ENCODE data around the gene CRTC1. TPM values are rescaled to one million over a fixed set of nuclear protein-coding genes. Genes with fewer than 3 reads are reported as not detected.
"Not testable (repeated sequence)": the region's sequence is repeated elsewhere in the genome, so short reads cannot be mapped to it uniquely, and the experiment has no call there.

CRTC1 gene
- total RNA-seq, 4 donors from 2014 or later: 4.1 to 6.3 (median 4.7) TPM

DNA sequence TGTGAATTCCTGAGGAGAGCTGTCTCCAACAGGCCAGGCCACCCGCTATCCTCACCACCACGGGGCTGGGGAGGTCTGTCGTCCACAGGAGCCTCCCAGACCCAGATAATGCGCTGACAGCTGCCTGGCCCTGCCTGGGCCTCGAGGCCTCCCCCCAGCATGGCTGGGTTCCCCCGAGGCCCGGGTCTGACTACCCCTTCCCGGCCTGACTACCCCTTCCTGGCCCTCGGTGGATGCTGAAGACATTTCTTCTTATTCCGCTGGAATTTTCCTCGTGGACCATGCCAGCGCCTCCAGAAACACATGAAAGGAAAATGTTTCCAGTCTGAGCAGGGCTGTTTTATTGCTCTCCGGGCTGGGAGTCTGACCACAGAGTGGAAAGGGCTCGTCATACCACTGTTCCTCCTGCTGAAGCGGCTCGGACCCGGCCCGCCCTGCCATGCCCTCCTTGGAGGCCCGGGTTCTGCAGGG is 124.4 kb downstream of the CRTC1 start:
- TF ChIP-seq EP300 (IDR thresholded peaks at IDR 0.05) (no peak), POLR2AphosphoS5 (IDR thresholded peaks at IDR 0.05) (no peak), POLR2A (IDR thresholded peaks at IDR 0.05) (no peak)
- TF ChIP-seq, protein P1, sequence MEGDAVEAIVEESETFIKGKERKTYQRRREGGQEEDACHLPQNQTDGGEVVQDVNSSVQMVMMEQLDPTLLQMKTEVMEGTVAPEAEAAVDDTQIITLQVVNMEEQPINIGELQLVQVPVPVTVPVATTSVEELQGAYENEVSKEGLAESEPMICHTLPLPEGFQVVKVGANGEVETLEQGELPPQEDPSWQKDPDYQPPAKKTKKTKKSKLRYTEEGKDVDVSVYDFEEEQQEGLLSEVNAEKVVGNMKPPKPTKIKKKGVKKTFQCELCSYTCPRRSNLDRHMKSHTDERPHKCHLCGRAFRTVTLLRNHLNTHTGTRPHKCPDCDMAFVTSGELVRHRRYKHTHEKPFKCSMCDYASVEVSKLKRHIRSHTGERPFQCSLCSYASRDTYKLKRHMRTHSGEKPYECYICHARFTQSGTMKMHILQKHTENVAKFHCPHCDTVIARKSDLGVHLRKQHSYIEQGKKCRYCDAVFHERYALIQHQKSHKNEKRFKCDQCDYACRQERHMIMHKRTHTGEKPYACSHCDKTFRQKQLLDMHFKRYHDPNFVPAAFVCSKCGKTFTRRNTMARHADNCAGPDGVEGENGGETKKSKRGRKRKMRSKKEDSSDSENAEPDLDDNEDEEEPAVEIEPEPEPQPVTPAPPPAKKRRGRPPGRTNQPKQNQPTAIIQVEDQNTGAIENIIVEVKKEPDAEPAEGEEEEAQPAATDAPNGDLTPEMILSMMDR (IDR thresholded peaks at IDR 0.05): no peak
- DNase-seq (ENCODE audit: low spot score in 2 of 2): peak in 1 of 2 donors; percentile 74
- Histone ChIP-seq H3K27ac (peak overlapping the region; percentile 41), H3K36me3 (no peaks in the 10 kb centered on the region), H3K4me3 (no peak overlapping the region), H3K27me3 (peaks cover 3% of the 10 kb centered on the region), H3K4me1 (peaks cover 20% of the 10 kb centered on the region), H3K9me3 (no peaks in the 10 kb centered on the region)
- WGBS: 76% methylated on average over 14 of the region's 19 CpGs

DNA sequence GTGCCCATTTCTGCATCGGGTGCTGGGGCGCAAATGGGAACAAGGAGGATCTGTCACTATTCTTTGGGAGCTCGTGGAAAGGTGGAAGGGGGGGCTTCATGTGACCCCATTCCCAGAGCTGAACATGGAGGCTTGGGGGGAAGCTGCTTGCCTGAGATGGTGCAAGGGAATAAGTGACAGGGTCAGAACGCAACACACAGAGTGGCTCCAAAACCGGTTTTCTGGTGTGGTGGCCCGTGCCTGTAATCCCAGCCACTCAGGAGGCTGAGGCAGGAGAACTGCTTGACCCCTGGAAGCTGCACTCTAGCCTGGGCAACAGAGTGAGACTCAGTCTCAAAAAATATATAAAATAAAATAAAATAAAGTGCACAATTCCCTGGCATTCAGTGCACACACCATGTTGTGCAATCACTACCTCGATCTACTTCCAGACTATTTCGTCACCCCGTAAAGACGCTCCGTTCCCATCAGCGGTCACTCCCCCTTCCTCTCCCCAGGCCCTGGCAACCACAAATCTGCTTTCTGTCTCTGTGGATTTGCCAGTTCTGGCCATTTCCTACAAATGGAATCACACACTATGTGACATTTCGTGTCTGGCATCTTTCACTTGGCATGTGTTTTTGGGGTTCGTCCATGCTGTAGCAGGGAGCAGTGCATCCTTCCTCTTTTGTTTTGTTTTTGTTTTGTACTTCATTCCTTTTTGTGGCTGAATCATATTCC is 125.8 kb downstream of the CRTC1 start:
- DNase-seq (ENCODE audit: low spot score in 2 of 2): peak in 1 of 2 donors; percentile 88
- H3K4me3 ChIP-seq: no peak overlapping the region
- WGBS: 29% methylated on average over 14 of the region's 14 CpGs
- TF ChIP-seq EP300 (IDR thresholded peaks at IDR 0.05) (no peak), POLR2AphosphoS5 (IDR thresholded peaks at IDR 0.05) (peak in 2 of 3 donors; percentile 69 to 97)
- peak overlapping the region; percentile 44 for H3K27ac ChIP-seq
- H3K4me1 ChIP-seq: peaks cover 20% of the 10 kb centered on the region
- no peaks in the 10 kb centered on the region for H3K27me3 ChIP-seq
- H3K36me3 ChIP-seq: no peaks in the 10 kb centered on the region
- no peaks in the 10 kb centered on the region for H3K9me3 ChIP-seq

DNA sequence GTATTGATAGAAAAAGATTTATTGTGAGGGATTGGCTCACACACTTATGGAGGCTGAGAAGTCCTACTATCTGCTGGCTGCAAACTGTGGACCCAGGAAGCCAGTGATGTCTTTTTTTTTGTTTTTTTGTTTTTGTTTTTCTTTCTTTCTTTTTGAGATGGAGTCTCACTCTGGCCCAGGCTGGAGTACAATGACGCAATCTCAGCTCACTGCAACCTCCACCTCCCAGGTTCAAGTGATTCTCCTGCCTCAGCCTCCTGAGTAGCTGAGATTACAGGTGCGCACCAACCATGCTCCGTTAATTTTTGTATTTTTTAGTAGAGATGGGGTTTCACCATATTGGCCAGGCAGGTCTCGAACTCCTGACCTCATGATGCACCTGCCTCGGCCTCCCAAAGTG is 128.2 kb downstream of the CRTC1 start:
- 95% methylated on average over 5 of the region's 5 CpGs for WGBS

DNA sequence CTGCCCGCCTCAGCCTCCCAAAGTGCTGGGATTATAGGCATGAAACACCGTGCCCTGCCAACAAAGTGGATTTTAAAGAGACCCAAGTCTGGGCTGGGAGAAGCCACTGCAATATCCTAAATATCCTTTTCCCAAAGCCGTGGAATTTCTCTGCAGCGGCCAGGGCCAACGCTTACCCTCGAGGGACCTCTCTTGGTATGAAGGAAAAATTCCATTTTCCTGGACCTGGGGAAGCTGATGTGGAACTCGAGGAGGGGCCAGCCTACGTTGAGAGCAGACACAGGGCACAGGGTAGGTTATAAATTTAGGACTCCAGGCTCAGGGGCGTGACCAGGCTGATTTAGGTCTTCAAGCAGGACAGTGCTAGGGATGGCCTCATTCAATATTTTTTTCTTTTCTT is 130.6 kb downstream of the CRTC1 start:
- TF ChIP-seq EP300 (IDR thresholded peaks at IDR 0.05): no peak
- no peak overlapping the region for H3K27ac ChIP-seq
- H3K9me3 ChIP-seq: no peaks in the 10 kb centered on the region
- no peak for DNase-seq (ENCODE audit: low spot score in 2 of 2)
- peaks cover 12% of the 10 kb centered on the region for H3K4me1 ChIP-seq
- no peak overlapping the region for H3K4me3 ChIP-seq
- no peaks in the 10 kb centered on the region for H3K27me3 ChIP-seq
- H3K36me3 ChIP-seq: no peaks in the 10 kb centered on the region
- 44% methylated on average over 9 of the region's 9 CpGs for WGBS

More for the DNA sequence above, 128.2 kb downstream of the CRTC1 start:
- not testable (repeated sequence) for H3K9me3 ChIP-seq; H3K36me3 ChIP-seq; H3K27me3 ChIP-seq; H3K27ac ChIP-seq; H3K4me3 ChIP-seq; DNase-seq (ENCODE audit: low spot score in 2 of 2)
- H3K4me1 ChIP-seq: peaks cover 20% of the 10 kb centered on the region

DNA sequence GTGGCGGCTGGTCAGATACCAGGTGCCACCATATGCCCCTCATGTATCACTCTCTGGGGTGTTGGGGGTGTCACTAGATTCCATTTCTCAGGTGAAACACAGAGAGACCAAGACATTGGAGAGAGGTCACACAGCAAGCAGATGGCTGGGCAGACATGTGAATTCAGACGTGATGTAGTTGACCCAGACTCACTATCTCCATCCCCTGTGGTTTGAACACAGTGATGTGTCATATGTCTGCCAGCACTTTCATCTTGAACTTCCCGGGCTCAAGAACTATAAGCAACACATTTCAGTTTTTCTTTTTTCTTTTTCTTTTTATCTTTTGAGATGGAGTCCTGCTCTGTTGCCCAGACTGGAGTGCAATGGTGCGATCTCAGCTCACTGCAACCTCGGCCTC is 132.2 kb downstream of the CRTC1 start:
- 86% methylated on average over 5 of the region's 5 CpGs for WGBS
- no peaks in the 10 kb centered on the region for H3K27me3 ChIP-seq
- no peak for DNase-seq (ENCODE audit: low spot score in 2 of 2)

DNA sequence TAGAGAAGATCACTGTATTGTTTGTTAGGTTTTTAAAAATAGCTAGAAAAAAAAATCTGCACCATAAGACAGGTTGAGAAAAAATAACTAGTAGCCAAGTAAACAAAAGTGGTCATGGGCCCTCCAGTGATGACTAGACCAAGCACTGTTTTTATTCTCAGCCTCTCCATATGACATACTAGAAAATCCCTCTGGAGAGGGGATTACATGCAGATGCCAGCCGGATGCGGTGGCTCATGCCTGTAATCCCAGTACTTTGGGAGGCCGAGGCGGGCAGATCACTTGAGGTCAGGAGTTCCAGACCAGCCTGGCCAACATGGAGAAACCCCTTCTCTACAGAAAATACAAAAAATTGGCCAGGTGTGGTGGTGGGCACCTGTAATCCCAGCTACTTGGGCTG is 133.2 kb downstream of the CRTC1 start:
- not testable (repeated sequence) for H3K36me3 ChIP-seq; H3K9me3 ChIP-seq; H3K27ac ChIP-seq; H3K4me3 ChIP-seq; H3K27me3 ChIP-seq; H3K4me1 ChIP-seq; DNase-seq (ENCODE audit: low spot score in 2 of 2)
- 93% methylated on average over 4 of the region's 4 CpGs for WGBS

More for the DNA sequence above, 132.2 kb downstream of the CRTC1 start:
- Histone ChIP-seq H3K4me3 (no peak overlapping the region), H3K36me3 (no peaks in the 10 kb centered on the region), H3K27ac (no peak overlapping the region), H3K4me1 (no peaks in the 10 kb centered on the region), H3K9me3 (no peaks in the 10 kb centered on the region)
- no peak for TF ChIP-seq POLR2AphosphoS5 (IDR thresholded peaks at IDR 0.05)
- TF ChIP-seq EP300 (IDR thresholded peaks at IDR 0.05): no peak
- no peak for TF ChIP-seq POLR2A (IDR thresholded peaks at IDR 0.05)
- TF ChIP-seq, protein P1 (IDR thresholded peaks at IDR 0.05): no peak

DNA sequence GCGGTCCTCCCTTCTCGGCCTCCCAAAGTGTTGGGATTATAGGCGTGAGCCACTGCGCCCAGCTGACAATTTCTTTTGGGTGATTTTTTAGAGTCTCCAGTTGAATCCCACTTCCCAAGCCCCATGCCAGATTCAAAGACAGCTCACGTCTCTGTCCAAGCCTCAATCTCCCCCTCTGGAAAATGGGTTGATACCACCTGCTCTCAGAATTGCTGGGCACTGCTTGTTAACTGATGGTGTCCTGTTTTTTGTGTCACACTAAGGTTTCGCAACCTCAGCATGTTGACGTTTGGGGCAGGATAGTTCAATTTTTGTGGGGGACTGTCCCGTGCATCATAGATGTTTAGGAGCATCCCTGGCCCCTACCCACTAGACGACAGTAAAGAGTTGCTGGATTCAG is 134.1 kb downstream of the CRTC1 start:
- Histone ChIP-seq H3K36me3 (no peaks in the 10 kb centered on the region), H3K9me3 (no peaks in the 10 kb centered on the region), H3K27ac (no peak overlapping the region), H3K4me1 (no peaks in the 10 kb centered on the region), H3K4me3 (no peak overlapping the region), H3K27me3 (no peaks in the 10 kb centered on the region)
- WGBS: 80% methylated on average over 9 of the region's 9 CpGs
- no peak for DNase-seq (ENCODE audit: low spot score in 2 of 2)
- no peak for TF ChIP-seq EP300 (IDR thresholded peaks at IDR 0.05)
- TF ChIP-seq POLR2A (IDR thresholded peaks at IDR 0.05): no peak
- TF ChIP-seq POLR2AphosphoS5 (IDR thresholded peaks at IDR 0.05): no peak
- TF ChIP-seq, protein P1 (IDR thresholded peaks at IDR 0.05): no peak
